Psoas muscle (tissue), 8 donors: Measurements from ENCODE around the gene ZNF292. TPM values are rescaled to one million over a fixed set of nuclear protein-coding genes. Genes with fewer than 3 reads are reported as not detected.

Experiments used
- ATAC-seq, 4 donors: fragments of 200-7000 bp; cut with Tn5 transposase; one replicate each; pipeline ENCODE4 v1.9.1; 2020; ENCODE audit warnings: moderate library complexity in 3 of 4, mild to moderate bottlenecking in 2 of 4
- DNase-seq, 2 donors: peaks; one replicate each; pipeline ENCODE4 v3.0.0-alpha.2; 2020
- H3K27ac ChIP-seq: fragments of 200-600 bp; one replicate; pipeline ENCODE4 v1.8.0; 2022
- H3K27me3 ChIP-seq, 3 donors: fragments of 200-600 bp in 1 of 3; one replicate each; pipeline versions ENCODE4 v1.6.1 to v1.8.0; 2013 to 2022; ENCODE audit warnings: low read length in 2 of 3, mild to moderate bottlenecking in 2 of 3, moderate library complexity in 1 of 3; ENCODE audit not compliant: insufficient read depth in 3 of 3
- H3K36me3 ChIP-seq, 2 donors: fragments of 200-600 bp in 1 of 2; one replicate each; pipeline versions ENCODE4 v1.6.1 to v1.8.0; 2013 to 2022; ENCODE audit warnings: low read depth in 1 of 2, mild to moderate bottlenecking in 1 of 2, moderate library complexity in 1 of 2; ENCODE audit not compliant: insufficient read depth in 1 of 2
- H3K4me1 ChIP-seq: fragments of 200-600 bp; one replicate; pipeline ENCODE4 v1.8.0; 2022
- H3K4me3 ChIP-seq: fragments of 200-600 bp; one replicate; pipeline ENCODE4 v1.8.0; 2022; ENCODE audit warnings: mild to moderate bottlenecking
- H3K9me3 ChIP-seq: fragments of 200-600 bp; one replicate; pipeline ENCODE4 v1.8.0; 2022
- WGBS, 3 donors: extraction: QIAGEN DNeasy Blood & Tissue Kit; methylation state at CpG; one replicate each; pipeline versions ENCODE4 v1.1.6 to v1.1.7; 2013; 5-methylcytosine and 5-hydroxymethylcytosine counted together
- intact Hi-C, 2 donors: fragments of 100-400 bp; cut with DNase I; formaldehyde crosslinking; loops; one replicate each; pipeline versions ENCODE4 v1.11.0 to v1.14.2; 2022
- polyA plus RNA-seq, 3 donors: library from polyadenylated mRNA; stranded (reverse); fragments of 200-250 nt; gene quantifications; one replicate each; pipeline ENCODE4 v1.2.3, GENCODE V29; 2013
- total RNA-seq, 4 donors: library from RNA; stranded (reverse); fragmentation: NEBNext Ultra II Directional in 2 of 4; extraction: Animal tissue kit (Norgen Biotek cat#: 25700) in 2 of 4; gene quantifications; one replicate each; pipeline versions ENCODE4 v1.2.1 to v1.2.4, GENCODE V29; 2021 to 2023
- TF ChIP-seq, protein P1 (sequence below): fragments of 200-600 bp; IDR thresholded peaks from one replicate; pipeline ENCODE4 v1.8.0; 2022; ENCODE audit warnings: antibody characterized with exemption
- donor health status: healthy with polysubstance abuse.
- donor health status: DM: no; HTN: no; CAD: no; lungs with moderate emphysema.
- donor health status: Bipolar disorder and iron deficiency.
- donor health status: healthy.
- donor health status: DM: yes; HTN: yes; CAD: no.
- donor health status: DM: no; HTN: no; CAD: no.
- donor health status: DM: no; HTN: no; CAD: no.
- donor health status: DM: yes; HTN: yes; CAD: no.

The ZNF292 gene
- total and polyA plus RNA-seq, 7 donors: 1.9 to 21.3 (median 16.7) TPM

DNA sequence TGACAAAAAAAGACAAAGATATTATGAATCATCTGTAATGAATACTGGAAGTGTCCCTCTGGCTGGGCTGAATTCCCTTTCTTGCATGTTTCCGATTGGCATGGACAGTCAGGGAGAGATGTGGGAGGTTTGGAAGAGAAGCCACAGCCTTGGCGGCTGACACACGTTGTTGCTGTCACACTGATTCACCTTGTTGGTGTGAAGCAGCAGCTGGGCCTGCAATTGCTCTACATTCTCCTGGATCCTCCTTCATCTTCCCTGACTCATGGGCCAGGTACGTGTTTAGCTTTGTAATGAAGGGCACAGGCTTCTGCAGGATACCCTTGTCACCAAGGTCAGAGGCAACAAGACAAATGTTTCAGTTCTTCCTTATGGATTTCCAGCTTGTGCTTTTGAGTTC, 153.6 kb downstream of the ZNF292 start:
- TF ChIP-seq, protein P1, sequence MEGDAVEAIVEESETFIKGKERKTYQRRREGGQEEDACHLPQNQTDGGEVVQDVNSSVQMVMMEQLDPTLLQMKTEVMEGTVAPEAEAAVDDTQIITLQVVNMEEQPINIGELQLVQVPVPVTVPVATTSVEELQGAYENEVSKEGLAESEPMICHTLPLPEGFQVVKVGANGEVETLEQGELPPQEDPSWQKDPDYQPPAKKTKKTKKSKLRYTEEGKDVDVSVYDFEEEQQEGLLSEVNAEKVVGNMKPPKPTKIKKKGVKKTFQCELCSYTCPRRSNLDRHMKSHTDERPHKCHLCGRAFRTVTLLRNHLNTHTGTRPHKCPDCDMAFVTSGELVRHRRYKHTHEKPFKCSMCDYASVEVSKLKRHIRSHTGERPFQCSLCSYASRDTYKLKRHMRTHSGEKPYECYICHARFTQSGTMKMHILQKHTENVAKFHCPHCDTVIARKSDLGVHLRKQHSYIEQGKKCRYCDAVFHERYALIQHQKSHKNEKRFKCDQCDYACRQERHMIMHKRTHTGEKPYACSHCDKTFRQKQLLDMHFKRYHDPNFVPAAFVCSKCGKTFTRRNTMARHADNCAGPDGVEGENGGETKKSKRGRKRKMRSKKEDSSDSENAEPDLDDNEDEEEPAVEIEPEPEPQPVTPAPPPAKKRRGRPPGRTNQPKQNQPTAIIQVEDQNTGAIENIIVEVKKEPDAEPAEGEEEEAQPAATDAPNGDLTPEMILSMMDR: no peak
- intact Hi-C loops: no loop called here
- no peak overlapping the region for H3K4me3 ChIP-seq
- 52 to 71% (median 53%) methylated on average over 4 of the region's 4 CpGs for WGBS, 3 donors
- H3K9me3 ChIP-seq: no peaks in the 10 kb centered on the region
- DNase-seq (no peak), ATAC-seq (no peak)
- H3K36me3 ChIP-seq: no peaks in the 10 kb centered on the region
- no peaks in the 10 kb centered on the region for H3K4me1 ChIP-seq
- H3K27ac ChIP-seq: no peak overlapping the region
- H3K27me3 ChIP-seq: no peaks in the 10 kb centered on the region

DNA sequence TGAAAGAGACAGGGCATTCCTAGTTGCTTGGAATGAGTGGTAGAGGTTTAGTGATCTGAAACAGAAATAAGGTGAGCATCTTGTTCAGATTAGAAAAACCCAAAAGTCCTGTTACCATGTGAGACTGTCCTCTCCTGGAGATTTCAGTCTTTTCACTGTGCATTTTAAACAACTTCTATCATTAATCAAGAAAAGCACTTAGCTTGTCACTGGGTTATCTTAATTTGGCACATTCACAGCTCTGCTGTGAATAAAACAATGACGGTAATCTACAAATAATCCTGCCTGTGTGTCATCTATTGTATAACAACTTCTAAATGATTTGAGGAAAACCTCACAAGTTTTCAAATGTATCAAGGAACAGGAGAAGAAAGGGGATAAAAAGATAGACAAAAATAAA, 157.5 kb downstream of the ZNF292 start:
- no peaks in the 10 kb centered on the region for H3K9me3 ChIP-seq
- H3K36me3 ChIP-seq: no peaks in the 10 kb centered on the region
- no peak for ATAC-seq
- no peak overlapping the region for H3K4me3 ChIP-seq
- no peaks in the 10 kb centered on the region for H3K27me3 ChIP-seq
- intact Hi-C loops: no loop called here
- no peaks in the 10 kb centered on the region for H3K4me1 ChIP-seq
- WGBS, 3 donors: 0 to 38% (median 32%) methylated on average over 1 of the region's 1 CpG
- TF ChIP-seq, protein P1: no peak
- no peak for DNase-seq
- no peak overlapping the region for H3K27ac ChIP-seq

Other genes starting within 250 kb of the ZNF292 start
- not detected for gene HTR1E, start 218.0 kb upstream of the ZNF292 start, total RNA-seq
- gene HTR1E, start 218.0 kb upstream of the ZNF292 start, polyA plus RNA-seq: not detected
- under 1 TPM in 1 of 4 donors, not detected in 3; 0.52 TPM for gene CGA, start 60.5 kb upstream of the ZNF292 start, total RNA-seq
- gene CGA, start 60.5 kb upstream of the ZNF292 start, polyA plus RNA-seq: 1 to 10 TPM in 1 of 3 donors, under 1 TPM in 2; 0.03 to 3.8 (median 0.18) TPM
- gene SMIM8, start 167.0 kb downstream of the ZNF292 start, total RNA-seq: 1 to 10 TPM; 5.2 to 8.6 (median 6.4) TPM
- gene SMIM8, start 167.0 kb downstream of the ZNF292 start, polyA plus RNA-seq: 1 to 10 TPM; 3.7 to 5.7 (median 4.1) TPM
- gene GJB7, start 173.7 kb downstream of the ZNF292 start, total RNA-seq: not detected
- not detected for gene GJB7, start 173.7 kb downstream of the ZNF292 start, polyA plus RNA-seq
- 1 to 10 TPM in 2 of 4 donors, under 1 TPM in 2; 0.30 to 1.4 (median 1.1) TPM for gene C6orf163, start 189.2 kb downstream of the ZNF292 start, total RNA-seq
- under 1 TPM; 0.22 to 0.41 (median 0.36) TPM for gene C6orf163, start 189.2 kb downstream of the ZNF292 start, polyA plus RNA-seq